Activated gamma-delta T cell treated with Interleukin-2 at 50 U/mL for 16 hours (primary cell): Measurements from ENCODE around the gene MBD3L2.
"Not testable (repeated sequence)": the region's sequence is repeated elsewhere in the genome, so short reads cannot be mapped to it uniquely, and the experiment has no call there.

ENCODE experiments used
- DNase-seq: peaks from one replicate; pipeline ENCODE4 v3.0.0-alpha.2; 2020

MBD3L2 gene

DNA sequence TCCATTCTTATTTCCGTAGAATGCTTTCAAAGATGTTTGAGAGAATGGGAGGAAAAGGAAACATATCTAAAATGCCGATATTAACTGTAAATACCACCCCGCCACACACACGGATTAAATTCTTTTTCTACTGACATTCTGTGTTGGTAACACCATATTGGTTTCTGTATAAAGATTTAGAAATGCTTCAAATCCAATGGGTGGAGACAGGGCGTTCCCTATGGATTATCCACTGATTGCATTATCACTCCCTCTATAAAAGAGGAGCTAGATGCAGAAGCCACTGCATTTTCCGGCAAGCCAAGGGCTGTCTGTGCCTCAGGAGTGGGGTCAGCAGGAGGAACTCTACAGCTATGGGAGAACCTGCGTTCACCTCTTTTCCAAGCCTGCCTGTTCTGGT is at the start of gene MBD3L2:
Gene MBD3L2, plus strand, starts transcription at position 301 of the 400 bp plus-strand sequence. Its CDS starts 53 bp downstream, at position 354.
- not testable (repeated sequence) for DNase-seq

DNA sequence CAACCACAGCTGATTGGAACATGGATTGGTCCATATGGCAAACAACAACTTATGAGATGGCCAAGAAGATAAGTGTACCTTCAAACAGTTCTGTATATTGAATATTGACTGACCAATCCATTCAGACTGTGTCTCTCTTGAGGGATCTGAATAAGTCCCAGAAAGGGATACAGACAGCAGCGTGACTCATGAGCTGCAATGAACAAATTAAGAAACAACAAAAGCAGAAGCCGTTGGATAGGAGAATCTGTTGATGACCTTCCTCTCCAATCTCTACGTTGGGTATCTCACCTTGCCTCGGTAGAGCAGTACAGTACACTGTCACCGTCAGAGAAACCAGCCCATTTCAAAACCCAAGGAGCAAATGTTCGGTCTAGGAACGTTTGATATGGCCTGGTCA is 49.2 kb upstream of the MBD3L2 start:
- DNase-seq = no peak

DNA sequence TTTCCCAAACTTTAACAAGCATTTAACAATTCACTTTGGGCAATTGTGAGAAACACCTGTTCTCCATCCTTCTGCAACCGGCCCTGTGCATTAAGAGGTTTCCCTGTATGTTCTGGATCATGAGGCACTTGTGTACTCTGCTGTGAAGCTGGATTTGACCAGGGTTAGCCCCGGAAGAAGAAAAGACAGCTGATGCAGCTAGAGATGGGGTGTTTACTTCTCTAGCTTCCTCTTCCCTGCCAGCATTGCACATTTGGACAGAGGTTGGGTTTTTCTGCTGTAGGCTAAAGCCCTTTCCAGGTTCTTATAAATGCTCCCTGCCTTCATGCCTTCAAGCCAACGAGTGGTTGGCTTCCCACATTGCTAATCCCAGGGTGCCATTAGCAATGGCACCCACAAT is 48.8 kb upstream of the MBD3L2 start:
- no peak for DNase-seq

DNA sequence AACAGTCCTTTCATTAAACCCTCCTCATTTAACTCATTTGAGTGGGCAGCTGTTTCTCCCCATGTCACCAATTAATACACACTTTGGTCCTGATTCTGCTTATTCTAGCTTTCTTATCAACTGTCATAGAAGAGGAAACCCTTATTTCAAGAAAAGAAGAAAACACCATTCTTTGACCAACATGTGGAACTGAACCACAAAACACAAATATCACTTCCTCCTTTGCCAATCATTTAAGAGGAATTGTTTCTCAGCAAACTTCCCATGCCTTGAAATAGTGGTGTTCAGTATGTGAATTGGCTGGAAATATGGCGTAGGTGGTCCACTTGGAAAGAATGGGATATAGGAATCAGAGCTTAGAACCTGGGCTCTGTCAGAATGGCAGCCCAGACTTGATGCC is 48.3 kb upstream of the MBD3L2 start:
- DNase-seq = no peak

DNA sequence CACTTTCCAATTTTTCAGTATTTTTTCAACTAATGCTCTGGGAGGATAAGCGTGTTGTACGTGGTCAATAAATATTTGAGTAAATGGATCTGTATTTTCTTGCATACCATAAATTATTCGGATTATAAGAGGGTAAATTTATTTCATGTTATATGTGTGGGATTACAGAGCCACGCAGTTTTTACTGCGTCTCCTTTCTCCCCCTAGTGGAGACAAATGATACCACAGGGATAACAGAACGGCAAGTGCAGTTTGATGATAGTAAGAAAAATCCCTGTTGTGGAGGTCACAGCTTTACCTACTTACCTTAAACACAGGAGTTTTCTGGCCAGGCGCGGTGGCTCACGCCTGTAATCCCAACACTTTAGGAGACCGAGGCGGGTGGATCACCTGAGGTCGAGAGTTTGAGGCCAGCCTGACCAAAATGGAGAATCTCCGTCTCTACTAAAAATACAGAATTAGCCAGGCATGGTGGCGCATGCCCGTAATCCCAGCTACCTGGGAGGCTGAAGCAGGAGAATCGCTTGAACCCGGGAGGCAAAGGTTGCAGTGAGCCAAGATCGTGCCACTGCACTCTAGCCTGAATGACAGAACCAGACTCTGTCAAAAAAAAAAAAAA is 44.7 kb upstream of the MBD3L2 start:
- no peak for DNase-seq

DNA sequence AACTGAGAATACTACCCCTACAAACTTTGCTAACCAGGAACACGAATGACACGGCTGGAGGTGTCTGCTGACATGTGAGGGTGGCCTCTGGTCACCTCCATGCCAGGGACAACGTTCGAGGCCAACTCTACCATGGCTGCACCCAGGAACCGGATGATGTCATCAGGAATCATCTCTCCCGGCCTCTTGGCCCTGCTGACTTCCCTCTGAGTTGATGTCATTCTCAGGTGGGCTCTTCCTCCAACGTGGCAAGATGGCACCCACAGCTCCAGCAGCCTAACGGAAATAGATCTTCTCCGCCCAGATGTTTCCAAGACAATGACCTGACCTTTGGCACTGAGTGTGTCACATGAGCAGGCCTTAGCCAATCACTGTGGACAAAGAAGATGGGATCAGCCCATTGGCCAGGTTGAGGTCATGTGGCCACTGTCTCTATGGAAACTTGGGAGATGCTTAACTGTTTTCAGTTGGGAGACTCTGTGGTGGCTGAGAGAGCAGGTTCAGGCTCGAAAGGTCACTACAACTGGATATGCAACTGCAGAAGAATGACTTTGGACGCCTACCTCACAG is 42.9 kb upstream of the MBD3L2 start:
- no peak for DNase-seq

DNA sequence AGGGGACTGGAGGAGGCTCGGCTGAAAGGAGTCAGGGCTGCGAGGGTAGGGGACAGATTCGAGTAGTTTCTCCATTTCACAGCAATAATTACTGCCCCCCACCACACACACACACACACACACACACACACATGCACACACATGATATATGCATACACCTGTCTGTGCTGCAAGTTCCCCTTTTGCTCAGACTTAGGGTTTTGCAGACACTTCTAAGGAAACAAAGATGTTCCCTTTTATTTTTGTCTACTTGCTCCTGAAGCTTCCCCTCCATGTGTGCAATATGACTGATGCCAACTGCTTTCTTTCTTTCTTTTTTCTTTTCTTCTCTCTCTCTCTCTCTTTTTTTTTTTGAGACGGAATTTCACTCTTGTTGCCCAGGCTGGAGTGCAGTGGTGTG is 41.3 kb upstream of the MBD3L2 start:
- DNase-seq = no peak

DNA sequence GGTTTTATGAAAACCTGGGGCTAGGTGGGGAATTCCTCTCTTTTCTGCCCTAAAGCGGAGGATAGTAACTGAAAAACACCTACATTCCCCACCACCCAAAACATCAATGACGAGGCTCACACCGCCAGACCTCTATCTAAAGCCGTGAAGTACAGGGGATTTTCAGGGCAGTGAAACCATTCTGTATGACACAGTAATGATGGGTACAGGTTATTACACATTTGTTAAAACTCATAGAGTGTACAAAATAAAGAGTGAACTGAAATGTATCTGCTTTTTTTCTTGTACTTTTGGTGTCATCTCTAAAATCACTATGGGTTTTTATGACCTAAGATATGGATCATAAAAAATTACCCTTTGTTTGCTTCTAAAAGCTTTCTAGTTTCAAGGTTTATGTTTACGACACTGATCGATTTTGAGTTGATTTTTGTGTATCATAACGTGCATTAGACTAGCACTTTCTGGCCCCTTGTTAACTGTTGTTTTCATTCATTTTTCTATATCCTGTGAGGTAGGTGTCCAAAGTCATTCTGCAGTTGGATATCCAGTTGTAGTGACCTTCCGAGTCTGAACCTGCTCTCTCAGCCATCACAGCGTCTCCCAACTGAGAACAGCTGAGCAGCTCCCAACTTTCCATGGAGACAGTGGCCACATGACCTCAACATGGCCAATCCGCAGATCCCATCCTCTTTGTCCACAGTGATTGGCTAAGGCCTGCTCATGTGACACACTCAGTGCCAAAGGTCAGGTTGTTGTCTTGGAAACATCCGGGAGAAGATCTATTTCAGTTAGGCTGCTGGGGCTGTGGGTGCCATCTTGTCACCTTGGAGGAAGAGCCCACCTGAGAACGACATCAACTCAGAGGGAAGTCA is 38.2 kb upstream of the MBD3L2 start:
- DNase-seq = no peak

DNA sequence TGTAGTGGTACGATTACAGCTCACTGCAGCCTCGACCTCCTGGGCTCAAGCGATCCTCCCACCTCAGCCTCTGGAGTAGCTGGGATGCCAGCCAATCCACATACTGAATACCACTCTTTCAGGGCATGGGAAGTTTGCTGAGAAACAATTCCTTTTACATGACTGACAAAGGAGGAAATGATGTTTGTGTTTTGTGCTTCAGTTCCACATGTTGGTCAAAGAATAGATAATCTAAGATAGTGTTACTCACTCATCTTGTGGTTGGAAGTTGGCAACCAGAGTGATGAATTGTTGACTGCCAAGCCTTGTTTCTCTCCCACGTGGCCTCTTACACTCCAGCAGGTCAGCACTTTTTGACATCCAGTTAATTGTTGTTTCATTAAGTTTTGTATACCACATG is 35.4 kb upstream of the MBD3L2 start:
- no peak for DNase-seq

DNA sequence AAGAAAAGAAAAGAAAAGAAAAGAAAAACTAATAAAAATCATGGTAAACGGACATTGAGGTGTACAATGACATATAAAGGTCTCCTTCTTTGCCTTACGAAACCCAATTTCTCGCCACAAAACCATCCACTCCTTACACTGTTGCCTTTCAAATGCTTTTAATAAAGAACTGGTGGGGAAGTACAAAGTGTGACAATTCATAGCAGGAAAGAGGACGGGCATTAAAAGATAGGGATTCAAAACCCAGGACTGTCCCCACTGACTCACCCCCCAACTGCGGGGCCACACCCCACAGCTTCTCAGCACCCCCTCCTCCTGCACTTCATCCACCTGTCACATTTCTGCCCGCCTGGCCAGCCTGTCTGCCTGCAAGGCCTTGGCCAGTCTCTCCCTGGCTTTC is 30.3 kb upstream of the MBD3L2 start:
- no peak for DNase-seq

DNA sequence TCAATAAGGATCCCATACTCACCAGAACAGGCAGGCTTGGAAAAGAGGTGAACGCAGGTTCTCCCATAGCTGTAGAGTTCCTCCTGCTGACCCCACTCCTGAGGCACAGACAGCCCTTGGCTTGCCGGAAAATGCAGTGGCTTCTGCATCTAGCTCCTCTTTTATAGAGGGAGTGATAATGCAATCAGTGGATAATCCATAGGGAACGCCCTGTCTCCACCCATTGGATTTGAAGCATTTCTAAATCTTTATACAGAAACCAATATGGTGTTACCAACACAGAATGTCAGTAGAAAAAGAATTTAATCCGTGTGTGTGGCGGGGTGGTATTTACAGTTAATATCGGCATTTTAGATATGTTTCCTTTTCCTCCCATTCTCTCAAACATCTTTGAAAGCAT is 27.8 kb upstream of the MBD3L2 start, which contains the start of gene MBD3L2B:
Gene MBD3L2B, minus strand, starts transcription at position 101 of the 400 bp plus-strand sequence. Its CDS starts 34 bp downstream, at position 67.
- not testable (repeated sequence) for DNase-seq

DNA sequence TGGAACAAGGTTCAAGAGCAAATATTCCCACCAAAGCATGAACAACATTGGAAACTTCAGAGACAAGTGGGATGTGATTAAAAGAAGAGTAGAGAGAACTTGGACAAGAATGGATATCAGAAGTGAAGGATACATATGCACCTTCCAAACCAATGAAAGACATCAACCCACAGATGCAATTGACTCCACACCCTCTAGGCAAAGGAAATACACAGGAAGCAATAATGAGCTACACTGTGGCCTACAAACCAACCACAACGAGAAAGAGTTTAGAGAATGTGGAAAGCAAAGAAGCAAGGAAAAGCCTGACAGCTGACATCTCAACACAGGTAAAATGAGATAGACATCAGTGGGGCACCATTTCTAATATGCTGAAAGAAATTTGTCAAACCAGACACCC is 20.3 kb upstream of the MBD3L2 start:
- not testable (repeated sequence) for DNase-seq

DNA sequence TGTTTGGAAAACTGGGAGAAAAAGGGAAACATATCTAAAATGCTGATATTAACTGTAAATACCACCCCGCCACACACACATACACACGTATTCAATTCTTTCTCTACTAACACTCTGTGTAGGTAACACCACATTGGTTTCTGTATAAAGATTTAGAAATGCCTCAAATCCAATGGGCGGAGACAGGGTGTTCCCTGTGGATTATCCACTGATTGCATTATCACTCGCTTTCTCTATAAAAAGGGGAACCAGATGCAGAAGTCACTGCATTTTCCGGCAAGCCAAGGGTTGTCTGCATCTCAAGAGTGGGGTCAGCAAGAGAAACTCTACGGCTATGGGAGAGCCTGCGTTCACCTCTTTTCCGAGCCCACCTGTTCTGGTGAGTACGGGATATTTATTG is 18.8 kb upstream of the MBD3L2 start, which contains the start of gene MBD3L5:
Gene MBD3L5, plus strand, starts transcription at position 301 of the 400 bp plus-strand sequence. Its CDS starts 34 bp downstream, at position 335.
- DNase-seq = not testable (repeated sequence)

DNA sequence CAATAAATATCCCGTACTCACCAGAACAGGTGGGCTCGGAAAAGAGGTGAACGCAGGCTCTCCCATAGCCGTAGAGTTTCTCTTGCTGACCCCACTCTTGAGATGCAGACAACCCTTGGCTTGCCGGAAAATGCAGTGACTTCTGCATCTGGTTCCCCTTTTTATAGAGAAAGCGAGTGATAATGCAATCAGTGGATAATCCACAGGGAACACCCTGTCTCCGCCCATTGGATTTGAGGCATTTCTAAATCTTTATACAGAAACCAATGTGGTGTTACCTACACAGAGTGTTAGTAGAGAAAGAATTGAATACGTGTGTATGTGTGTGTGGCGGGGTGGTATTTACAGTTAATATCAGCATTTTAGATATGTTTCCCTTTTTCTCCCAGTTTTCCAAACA is 9.0 kb upstream of the MBD3L2 start, which contains the start of gene MBD3L4:
Gene MBD3L4, minus strand, starts transcription at position 101 of the 400 bp plus-strand sequence. Its CDS starts 35 bp downstream, at position 66.
- not testable (repeated sequence) for DNase-seq

DNA sequence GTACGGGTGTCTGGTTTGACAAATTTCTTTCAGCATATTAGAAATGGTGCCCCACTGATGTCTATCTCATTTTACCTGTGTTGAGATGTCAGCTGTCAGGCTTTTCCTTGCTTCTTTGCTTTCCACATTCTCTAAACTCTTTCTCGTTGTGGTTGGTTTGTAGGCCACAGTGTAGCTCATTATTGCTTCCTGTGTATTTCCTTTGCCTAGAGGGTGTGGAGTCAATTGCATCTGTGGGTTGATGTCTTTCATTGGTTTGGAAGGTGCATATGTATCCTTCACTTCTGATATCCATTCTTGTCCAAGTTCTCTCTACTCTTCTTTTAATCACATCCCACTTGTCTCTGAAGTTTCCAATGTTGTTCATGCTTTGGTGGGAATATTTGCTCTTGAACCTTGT is 7.6 kb upstream of the MBD3L2 start:
- not testable (repeated sequence) for DNase-seq

DNA sequence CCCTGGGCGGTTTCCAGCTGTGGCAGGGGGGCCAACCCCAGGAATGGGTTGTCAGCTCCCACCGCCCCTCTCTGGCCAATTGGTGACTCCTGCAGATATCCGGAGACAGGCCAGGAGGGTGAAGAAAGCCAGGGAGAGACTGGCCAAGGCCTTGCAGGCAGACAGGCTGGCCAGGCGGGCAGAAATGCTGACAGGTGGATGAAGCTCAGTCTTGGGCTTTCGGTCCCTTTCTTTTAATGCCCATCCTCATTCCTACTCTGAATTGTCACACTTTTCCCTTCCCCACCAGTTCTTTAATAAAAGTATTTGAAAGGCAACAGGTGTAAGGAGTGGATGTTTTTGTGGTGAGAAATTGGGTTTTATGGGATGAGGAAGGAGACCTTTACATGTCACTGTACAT is 2.3 kb downstream of the MBD3L2 start:
- DNase-seq = not testable (repeated sequence)

DNA sequence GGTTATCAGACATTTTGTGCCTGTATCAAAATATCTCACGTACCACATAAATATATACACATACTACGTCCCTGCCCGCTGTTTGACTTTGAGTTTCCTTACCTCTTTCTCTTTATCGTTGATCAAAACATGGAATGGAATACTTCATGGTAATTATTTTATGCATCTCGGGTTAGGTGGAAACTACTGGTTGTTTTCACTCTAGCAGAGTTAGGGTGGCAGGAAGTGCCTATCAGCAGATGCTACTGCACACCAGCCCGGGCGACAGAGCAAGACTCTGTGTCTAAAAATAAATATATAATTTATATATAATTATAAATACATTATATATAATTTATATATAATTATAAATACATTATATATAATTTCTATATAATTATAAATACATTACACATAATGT is 3.8 kb downstream of the MBD3L2 start:
- not testable (repeated sequence) for DNase-seq

DNA sequence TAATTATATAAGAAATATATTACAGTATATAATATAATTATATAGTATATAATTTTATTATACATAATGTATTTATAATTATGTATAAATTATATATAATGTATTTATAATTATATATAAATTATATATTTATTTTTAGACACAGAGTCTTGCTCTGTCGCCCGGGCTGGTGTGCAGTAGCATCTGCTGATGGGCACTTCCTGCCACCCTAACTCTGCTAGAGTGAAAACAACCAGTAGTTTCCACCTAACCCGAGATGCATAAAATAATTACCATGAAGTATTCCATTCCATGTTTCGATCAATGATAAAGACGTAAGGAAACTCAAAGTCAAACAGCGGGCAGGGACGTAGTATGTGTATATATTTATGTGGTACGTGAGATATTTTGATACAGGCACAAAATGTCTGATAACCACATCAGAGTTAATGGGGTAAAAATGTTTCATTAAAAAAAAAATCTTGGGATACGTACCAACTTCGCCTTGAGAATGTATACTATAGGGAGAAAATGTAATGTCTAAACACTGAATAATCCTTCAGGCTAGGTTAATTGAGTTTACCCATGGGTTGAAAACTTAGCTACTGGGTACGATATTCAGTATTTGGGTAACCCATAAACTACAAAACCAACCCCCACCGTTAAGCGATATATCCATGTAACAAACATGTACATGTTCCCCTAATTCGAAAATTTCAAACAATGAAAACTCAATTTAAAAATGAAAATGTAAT is 5.7 kb downstream of the MBD3L2 start:
- DNase-seq = not testable (repeated sequence)

DNA sequence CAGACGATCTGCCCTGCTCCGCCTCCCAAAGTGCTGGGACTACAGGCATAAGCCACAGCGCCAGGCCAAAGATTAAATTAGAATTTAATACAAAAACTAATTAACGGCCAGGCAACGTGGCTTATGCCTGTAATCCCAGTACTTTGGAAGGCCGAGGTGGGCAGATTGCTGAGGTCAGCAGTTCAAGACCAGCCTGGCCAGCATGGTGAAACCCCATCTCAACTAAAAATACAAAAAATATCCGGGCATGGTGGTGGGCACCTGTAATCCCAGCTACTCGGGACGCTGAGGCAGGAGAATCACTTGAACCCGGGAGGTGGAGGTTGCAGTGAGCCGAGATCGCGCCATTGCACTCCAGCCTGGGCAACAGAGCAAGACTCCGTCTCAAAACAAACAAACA is 6.6 kb downstream of the MBD3L2 start:
- not testable (repeated sequence) for DNase-seq

DNA sequence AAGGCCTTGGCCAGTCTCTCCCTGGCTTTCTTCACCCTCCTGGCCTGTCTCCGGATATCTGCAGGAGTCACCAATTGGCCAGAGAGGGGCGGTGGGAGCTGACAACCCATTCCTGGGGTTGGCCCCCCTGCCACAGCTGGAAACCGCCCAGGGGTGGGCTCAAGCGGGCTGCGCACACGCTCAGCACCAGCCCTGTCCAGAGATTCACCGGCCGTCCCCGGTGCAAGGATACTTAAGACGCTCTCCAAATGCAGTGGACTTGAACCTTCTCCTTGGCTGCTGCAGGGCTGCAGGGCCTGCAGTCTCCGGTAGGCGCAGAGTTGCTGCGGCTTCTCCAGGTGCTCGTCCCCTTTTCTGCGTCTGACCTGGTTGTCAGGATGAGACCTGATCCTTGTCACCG is 7.2 kb downstream of the MBD3L2 start:
- DNase-seq = not testable (repeated sequence)

DNA sequence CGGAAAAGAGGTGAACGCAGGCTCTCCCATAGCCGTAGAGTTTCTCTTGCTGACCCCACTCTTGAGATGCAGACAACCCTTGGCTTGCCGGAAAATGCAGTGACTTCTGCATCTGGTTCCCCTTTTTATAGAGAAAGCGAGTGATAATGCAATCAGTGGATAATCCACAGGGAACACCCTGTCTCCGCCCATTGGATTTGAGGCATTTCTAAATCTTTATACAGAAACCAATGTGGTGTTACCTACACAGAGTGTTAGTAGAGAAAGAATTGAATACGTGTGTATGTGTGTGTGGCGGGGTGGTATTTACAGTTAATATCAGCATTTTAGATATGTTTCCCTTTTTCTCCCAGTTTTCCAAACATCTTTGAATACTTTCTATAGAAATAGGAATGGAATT is 9.5 kb downstream of the MBD3L2 start, which contains the start of gene MBD3L3:
Gene MBD3L3, minus strand, starts transcription at position 101 of the 400 bp plus-strand sequence. Its CDS starts 71 bp downstream, at position 30.
- DNase-seq = not testable (repeated sequence)

DNA sequence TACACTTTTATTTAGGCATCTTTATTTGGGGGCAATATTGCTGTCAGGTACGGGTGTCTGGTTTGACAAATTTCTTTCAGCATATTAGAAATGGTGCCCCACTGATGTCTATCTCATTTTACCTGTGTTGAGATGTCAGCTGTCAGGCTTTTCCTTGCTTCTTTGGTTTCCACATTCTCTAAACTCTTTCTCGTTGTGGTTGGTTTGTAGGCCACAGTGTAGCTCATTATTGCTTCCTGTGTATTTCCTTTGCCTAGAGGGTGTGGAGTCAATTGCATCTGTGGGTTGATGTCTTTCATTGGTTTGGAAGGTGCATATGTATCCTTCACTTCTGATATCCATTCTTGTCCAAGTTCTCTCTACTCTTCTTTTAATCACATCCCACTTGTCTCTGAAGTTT is 10.9 kb downstream of the MBD3L2 start:
- DNase-seq = not testable (repeated sequence)

DNA sequence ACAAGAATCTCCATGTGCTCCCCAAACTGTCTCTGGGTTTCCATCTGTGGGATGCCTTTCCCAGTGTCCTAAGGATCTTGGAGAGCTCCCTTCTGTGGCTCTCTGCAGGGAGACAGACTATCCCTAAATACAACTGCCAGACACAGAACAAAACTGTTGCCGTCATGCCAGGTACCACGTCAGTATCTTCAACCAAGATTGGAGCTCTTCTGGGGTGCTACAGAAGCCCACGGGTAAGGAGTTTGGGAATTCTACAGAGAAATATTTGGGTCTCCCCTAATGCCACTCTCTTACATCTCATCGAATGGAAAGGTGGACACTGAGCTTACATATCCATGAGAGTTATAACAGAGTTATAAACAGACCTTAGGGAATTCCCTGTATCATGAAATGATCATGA is 14.2 kb downstream of the MBD3L2 start:
- DNase-seq = no peak
